GM19463 (cell line): ENCODE measurements around the gene DOCK3.
"Not testable (repeated sequence)": the region's sequence is repeated elsewhere in the genome, so short reads cannot be mapped to it uniquely, and the experiment has no call there.

ENCODE experiments used
- ATAC-seq: cut with Tn5 transposase; IDR thresholded peaks from one replicate; pipeline ENCODE4 v1.9.1; 2021; ENCODE audit warnings: mild to moderate bottlenecking, moderate library complexity; ENCODE audit not compliant: unreplicated experiment

The DOCK3 gene

DNA sequence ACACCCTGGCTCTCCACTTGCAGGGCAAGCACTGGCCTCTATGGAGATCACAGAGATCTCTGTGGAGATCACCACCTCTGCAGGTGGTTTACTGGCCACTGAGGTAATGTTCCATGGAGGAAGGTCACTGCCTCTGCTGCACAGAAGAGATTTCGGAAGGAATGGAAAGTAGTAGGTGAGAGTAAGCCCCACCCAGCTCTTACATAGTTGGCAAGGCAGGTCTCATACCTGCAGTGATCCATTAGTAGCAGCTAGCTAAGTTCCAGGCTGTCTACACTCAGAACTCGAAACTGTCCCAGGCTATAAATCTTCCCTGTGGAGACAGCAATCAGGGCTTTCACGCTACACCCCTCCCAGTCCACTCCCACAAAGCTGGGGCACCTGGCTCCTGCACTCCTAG lies 516.1 kb downstream of the DOCK3 start:
- no peak for ATAC-seq

DNA sequence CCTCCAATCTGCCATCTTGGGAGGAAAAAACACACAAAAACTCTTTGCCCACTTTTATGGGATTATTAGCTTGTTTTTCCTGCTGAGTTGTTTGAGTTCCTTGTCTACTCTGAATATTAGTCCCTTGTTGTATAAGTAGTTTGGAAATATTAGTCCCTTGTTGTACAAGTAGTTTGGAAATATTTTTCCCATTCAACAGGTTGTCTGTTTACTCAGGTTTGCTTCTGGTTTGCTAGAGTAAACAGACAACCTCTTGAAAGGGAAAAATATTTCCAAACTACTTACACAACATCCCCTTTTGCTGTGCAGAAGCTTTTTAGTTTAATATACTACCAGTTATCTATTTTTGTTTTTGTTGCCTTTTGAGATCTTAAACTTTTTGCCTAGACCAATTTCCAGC lies 517.0 kb downstream of the DOCK3 start:
- ATAC-seq, result no peak

DNA sequence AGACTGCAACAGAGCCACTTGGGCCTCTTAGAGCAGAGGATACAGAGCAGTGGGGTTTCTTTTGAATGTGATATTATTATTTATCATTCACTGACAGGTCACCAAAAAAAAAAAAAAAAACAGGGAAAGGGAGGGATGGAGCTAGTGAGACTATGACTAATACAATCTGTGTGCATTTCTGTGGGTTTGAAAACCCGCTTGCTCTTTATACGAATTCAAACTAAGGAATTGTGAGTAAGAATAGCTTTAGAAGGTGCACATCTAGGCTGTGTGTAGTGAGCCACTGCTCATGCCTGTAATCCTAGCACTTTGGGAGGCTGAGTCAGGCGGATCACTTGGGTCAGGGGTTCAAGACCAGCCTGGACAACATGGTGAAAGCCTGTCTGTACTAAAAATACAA lies 523.8 kb downstream of the DOCK3 start:
- ATAC-seq, result no peak

- ATAC-seq, result not testable (repeated sequence)
Measured at GRCh38 chr3:51199296-51199695, 524.6 kb downstream of the DOCK3 start.

- ATAC-seq, result no peak
Measured at GRCh38 chr3:51216291-51216690, 541.6 kb downstream of the DOCK3 start.

GRCh38 chr3:51221959-51222358 lies 547.2 kb downstream of the DOCK3 start:
- ATAC-seq, result no peak

GRCh38 chr3:51224283-51224682 lies 549.6 kb downstream of the DOCK3 start:
- ATAC-seq, result no peak

- ATAC-seq, result no peak
Measured at GRCh38 chr3:51224843-51225242, 550.1 kb downstream of the DOCK3 start.

- no peak for ATAC-seq
Measured at GRCh38 chr3:51242939-51243338, 568.2 kb downstream of the DOCK3 start.

DNA sequence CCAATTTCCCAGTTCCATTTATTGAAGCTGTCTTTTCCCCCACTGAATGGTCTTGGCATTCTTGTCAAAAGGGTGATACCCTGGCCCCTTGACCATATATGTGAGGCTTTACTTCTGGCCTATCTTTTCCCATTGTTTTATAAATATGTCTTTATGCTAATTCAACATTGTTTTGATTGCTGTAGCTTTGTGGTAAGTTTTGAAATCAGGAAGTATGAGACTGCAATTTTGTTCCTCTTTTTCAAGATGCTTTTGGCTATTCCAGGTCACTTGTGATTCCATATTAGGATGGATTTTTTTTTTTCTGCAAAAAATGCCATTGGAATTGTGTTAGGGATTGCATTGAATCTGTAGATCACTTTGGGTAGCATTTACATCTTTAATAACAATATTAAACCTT lies 569.2 kb downstream of the DOCK3 start:
- no peak for ATAC-seq

DNA sequence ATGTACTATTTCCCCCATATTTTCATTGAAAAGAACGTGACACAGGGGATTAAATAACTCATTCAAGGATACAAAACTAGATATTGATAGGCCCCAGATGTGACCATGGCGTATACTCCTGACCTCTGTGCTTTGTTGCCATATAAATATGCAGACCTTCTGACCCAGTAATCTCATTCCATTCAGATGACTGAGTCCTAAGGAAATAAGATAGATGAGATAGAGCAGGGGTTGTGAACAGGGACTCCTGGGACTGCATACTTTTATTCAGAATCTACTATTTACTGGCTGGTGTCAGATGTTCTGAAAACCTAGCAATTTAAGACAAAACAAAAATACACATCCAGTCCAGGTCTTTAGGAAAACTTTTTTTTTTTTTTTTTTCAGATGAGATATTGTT lies 571.1 kb downstream of the DOCK3 start:
- ATAC-seq, result no peak

DNA sequence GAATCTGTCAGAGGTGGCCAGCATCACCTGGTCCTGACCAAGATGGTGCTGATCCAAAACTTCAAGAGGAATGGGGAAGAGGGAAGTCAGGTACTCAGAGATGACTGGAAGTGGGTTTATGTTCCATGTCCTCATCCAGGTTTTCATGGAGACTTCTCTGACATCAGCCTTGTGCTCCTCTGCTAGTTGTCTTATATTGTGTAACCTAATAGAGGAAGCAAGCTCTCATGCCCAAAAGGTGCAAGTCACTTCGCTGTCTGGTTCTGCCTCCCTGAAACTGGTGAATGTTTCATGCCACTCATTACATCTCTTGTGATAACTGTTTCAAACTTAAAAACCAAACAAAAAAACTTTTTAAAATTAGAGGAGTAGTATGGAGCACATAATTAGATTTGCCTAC lies 583.1 kb downstream of the DOCK3 start:
- no peak for ATAC-seq

- not testable (repeated sequence) for ATAC-seq
Measured at GRCh38 chr3:51264166-51264565, 589.4 kb downstream of the DOCK3 start.

GRCh38 chr3:51268132-51268531 lies 593.4 kb downstream of the DOCK3 start:
- no peak for ATAC-seq

DNA sequence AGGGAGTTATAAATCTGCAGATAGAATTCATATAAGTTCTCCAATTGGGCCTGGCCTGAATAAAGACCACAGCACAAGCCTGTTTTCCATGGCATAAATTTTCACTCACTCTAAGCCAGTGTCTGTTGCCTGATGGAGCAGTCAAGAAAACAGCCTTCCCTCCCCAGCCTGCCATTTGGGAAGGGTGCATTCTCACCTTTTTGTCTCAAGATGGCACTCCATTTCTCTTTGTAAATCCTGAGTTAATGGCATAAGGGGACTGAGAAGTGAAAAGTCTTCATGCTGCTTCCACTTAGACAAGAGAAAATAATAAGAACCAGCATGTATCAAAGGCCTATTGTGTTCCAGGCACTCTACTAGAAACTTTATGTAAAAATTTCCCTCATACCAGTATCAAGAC lies 594.7 kb downstream of the DOCK3 start:
- ATAC-seq, result no peak

- no peak for ATAC-seq
Measured at GRCh38 chr3:51270559-51270958, 595.8 kb downstream of the DOCK3 start.

DNA sequence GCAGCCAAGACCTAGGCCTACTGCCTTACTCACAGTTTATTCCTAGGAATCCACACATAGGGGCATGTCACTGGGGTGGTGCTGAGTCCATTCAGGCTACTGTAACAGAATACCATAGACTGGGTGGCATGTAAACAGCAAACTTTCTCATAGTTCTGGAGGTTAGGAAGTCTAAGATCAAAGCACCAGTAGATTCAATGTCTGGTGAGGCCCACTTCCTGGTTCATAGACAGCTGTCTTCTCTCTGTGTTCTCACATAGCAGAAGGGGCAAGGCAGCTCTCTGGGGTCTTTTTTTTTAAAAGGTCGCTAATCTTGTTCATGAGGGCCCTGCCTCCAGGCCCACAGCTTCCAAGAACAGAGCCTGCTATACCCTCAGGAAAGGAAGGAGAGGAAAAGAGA lies 596.4 kb downstream of the DOCK3 start:
- no peak for ATAC-seq

DNA sequence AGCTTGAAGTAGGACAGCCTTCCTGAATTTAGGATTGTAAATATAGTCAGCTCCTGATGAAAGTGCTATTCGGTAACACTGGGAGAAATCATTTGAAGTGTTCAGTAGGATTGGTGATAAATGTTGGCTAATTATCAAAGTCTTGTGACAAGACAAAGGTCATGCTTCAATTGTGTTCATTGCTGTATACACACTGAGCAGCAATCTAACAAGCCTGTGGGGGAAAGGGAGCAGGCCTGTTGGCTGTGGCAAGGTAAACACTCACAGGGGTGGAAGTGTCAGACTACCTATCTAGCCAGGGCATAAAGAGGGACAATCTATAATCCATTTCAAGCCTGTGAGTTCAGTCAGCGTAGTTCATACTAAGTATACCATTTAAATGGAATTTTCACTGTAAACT lies 599.3 kb downstream of the DOCK3 start:
- ATAC-seq, result no peak

DNA sequence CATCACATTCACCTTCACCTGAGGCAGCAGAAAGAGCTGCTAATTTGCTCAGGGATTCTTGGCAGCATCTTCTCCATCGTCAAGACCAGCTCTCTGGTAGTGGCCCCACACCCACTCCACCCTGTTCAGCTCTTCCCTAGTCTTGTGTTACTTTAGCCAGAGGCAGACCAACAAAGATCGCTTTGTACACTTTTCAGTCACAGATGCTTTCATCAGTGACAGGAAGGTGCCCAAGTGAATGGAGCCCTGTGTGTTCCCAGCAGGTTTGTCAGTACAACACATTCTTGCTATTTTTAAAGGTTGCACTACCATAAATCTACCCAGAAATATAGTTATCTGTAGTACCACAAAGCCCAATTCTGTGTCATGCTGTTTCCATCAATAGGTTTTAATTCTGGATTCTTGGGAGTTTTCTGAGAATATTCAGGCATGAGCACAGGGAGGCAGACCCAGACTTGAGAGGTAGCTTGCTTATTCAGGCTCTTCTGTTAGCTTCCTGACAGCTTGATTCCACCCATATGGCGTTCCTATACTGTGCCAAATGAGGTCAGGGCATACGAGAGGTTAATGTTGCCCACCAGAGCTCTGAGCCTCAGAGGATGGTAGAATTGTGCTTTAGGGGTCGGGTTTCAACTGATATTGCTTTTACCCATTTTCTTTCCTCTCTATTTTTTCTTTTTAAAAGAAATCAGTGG lies 600.5 kb downstream of the DOCK3 start:
- ATAC-seq, result no peak

DNA sequence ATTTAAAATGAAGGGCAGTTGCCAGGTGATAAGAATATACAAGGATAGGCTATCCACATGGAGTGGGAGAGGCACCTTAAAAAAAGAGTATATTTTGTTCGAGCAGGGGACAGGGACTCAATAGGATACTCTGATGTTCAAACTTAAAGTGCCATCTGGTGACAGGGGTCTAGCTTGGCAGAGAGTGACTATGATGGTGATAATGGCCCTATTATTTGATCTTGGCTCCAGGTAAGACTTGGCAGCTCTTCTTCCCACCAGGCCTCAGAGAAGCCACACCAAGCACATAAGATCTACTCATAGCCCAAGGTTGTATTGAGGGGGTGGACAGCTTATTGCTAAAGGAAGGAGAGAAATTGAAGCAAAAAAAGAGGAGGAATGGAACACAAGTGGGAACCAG lies 601.3 kb downstream of the DOCK3 start:
- ATAC-seq, result no peak

- no peak for ATAC-seq
Measured at GRCh38 chr3:51279448-51279847, 604.7 kb downstream of the DOCK3 start.

DNA sequence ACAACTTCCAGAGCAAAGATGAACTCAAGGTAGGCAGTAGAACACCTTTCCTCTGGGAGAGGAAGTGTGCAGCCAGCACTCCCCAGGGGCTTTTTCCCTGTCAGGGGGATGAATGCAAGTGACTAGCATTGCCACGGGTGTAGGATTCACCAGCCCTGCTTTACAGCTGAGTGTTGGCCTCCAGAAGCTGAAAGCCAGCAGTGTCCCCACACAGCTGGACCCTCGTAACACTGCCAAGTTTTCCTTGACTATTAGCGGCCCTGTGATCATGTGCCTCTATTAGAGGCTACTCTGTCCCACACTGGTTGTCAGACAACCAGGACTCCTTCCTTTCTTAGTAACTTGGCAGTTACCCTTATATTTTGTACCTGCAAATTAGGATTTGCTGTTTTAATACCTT lies 605.4 kb downstream of the DOCK3 start:
- ATAC-seq, result no peak

GRCh38 chr3:51282931-51283330 lies 608.2 kb downstream of the DOCK3 start:
- no peak for ATAC-seq
